ENCODE data around the gene ITGA2. TPM values are rescaled to one million over a fixed set of nuclear protein-coding genes. Genes with fewer than 3 reads are reported as not detected.
"Not testable (repeated sequence)": the region's sequence is repeated elsewhere in the genome, so short reads cannot be mapped to it uniquely, and the experiment has no call there.

ITGA2 gene
- total RNA-seq, 1 donor from 2014 or later = 3.1 TPM

DNA sequence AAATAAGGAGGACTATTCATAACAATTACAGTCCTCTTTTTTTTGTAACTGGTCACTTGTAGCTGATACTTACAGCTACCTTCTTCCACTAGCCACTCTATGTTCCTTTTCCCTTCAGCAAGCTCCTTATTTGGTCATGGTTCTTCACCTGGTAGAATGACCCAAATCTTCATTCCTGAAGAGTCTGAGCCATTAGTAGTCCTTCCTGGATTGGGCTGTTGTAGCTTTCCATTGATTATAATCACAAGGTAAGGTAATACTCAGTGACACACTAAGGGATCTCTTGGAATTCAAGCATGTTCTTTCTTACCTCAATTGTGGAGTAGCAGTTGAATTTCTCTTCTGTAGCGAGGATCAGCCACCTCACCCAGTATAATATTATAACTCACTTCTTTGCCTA is 25.5 kb upstream of the ITGA2 start:
- Mint-ChIP-seq H3K4me3 (no peak overlapping the region), H3K27me3 (ENCODE audit: insufficient read depth) (peaks cover 15% of the 10 kb centered on the region), H3K36me3 (ENCODE audit: low read depth) (no peaks in the 10 kb centered on the region), H3K27ac (no peak overlapping the region), H3K9me3 (peaks cover 12% of the 10 kb centered on the region), H3K4me1 (ENCODE audit: low read depth) (no peaks in the 10 kb centered on the region)
- intact Hi-C loops (cut with micrococcal nuclease) = no loop called here
- DNase-seq (ENCODE audit: low spot score) = no peak

DNA sequence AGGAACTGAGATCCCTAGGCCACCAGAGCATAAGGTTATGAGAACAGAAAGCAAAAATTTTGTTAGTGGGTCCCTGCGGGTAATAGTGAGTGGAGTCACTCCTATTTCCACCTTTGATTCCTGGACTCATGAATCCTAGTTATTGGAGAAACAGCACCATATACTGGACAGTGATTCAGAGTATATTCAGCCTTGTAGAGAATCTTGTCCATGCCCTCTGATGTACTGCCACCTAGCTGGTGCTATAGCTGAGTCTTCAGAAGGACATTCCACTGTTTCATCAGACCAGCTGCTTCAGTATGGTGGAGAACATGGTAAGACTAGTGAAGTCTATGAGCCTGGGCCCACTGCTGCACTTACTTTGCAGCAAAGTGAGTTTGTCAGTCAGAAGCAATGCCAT is 25.0 kb upstream of the ITGA2 start:
- H3K27me3 Mint-ChIP-seq (ENCODE audit: insufficient read depth) = peaks cover 13% of the 10 kb centered on the region
- no peak overlapping the region for H3K27ac Mint-ChIP-seq
- H3K4me1 Mint-ChIP-seq (ENCODE audit: low read depth) = no peaks in the 10 kb centered on the region
- peaks cover 17% of the 10 kb centered on the region for H3K9me3 Mint-ChIP-seq
- DNase-seq (ENCODE audit: low spot score) = no peak
- no peak overlapping the region for H3K4me3 Mint-ChIP-seq
- intact Hi-C loops (cut with micrococcal nuclease) = no loop called here
- no peaks in the 10 kb centered on the region for H3K36me3 Mint-ChIP-seq (ENCODE audit: low read depth)

- H3K9me3 Mint-ChIP-seq; DNase-seq (ENCODE audit: low spot score); H3K4me3 Mint-ChIP-seq; intact Hi-C loops (cut with micrococcal nuclease); H3K36me3 Mint-ChIP-seq (ENCODE audit: low read depth); H3K4me1 Mint-ChIP-seq (ENCODE audit: low read depth); H3K27ac Mint-ChIP-seq: not testable (repeated sequence)
- peaks cover 12% of the 10 kb centered on the region for H3K27me3 Mint-ChIP-seq (ENCODE audit: insufficient read depth)
Observed at GRCh38 chr5:52976157-52976556, 13.0 kb upstream of the ITGA2 start.

DNA sequence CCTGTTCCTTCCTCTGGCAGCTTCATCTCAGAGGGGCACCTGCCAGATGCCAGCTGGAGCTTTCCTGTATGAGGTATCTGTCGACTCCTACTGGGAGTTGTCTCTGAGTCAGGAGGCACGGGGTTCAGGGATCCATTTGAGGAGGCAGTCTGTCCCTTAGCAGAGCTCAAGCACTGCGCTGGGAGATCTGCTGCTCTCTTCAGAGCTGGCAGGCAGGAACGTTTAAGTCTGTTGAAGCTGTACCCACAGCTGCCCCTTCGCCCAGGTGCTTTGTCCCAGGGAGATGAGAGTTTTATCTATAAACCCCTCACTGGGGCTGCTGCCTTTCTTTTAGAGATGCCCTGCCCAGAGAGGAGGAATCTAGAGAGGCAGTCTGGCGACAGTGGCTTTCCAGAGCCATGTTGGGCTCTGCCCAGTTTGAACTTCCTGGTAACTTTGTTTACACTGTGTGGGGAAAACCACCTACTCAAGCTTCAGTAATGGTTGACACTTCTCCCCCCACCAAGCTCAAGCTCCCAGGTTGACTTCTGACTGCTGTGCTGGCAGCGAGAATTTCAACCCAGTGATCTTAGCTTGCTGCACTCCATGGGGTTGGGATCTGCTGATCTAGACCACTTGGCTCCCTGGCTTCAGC is 11.8 kb upstream of the ITGA2 start:
- H3K27me3 Mint-ChIP-seq (ENCODE audit: insufficient read depth) = peaks cover 13% of the 10 kb centered on the region
- H3K4me3 Mint-ChIP-seq = no peak overlapping the region
- no peaks in the 10 kb centered on the region for H3K4me1 Mint-ChIP-seq (ENCODE audit: low read depth)
- no peak for DNase-seq (ENCODE audit: low spot score)
- no peaks in the 10 kb centered on the region for H3K9me3 Mint-ChIP-seq
- no peak overlapping the region for H3K27ac Mint-ChIP-seq
- no peaks in the 10 kb centered on the region for H3K36me3 Mint-ChIP-seq (ENCODE audit: low read depth)
- intact Hi-C loops (cut with micrococcal nuclease) = no loop called here

- no peak for DNase-seq (ENCODE audit: low spot score)
- intact Hi-C loops (cut with micrococcal nuclease) = no loop called here
- Mint-ChIP-seq H3K27me3 (ENCODE audit: insufficient read depth) (peaks cover 16% of the 10 kb centered on the region), H3K36me3 (ENCODE audit: low read depth) (no peaks in the 10 kb centered on the region), H3K4me3 (no peak overlapping the region), H3K4me1 (ENCODE audit: low read depth) (peaks cover 11% of the 10 kb centered on the region), H3K27ac (no peak overlapping the region), H3K9me3 (no peaks in the 10 kb centered on the region)
Observed at GRCh38 chr5:52981507-52981906, 7.6 kb upstream of the ITGA2 start.

GRCh38 chr5:52983731-52984636 is 5.2 kb upstream of the ITGA2 start:
- H3K4me3 Mint-ChIP-seq = no peak overlapping the region
- no peaks in the 10 kb centered on the region for H3K9me3 Mint-ChIP-seq
- no peak overlapping the region for H3K27ac Mint-ChIP-seq
- no peak for DNase-seq (ENCODE audit: low spot score)
- peaks cover 16% of the 10 kb centered on the region for H3K27me3 Mint-ChIP-seq (ENCODE audit: insufficient read depth)
- H3K36me3 Mint-ChIP-seq (ENCODE audit: low read depth) = no peaks in the 10 kb centered on the region
- intact Hi-C loops (cut with micrococcal nuclease) = loop anchor here (1.0 kb wide), 1 partner anchor 7 kb away; no protein-coding TSS in a partner anchor
- H3K4me1 Mint-ChIP-seq (ENCODE audit: low read depth) = peaks cover 28% of the 10 kb centered on the region

- Mint-ChIP-seq H3K4me3 (no peak overlapping the region), H3K4me1 (ENCODE audit: low read depth) (peaks cover 33% of the 10 kb centered on the region), H3K27me3 (ENCODE audit: insufficient read depth) (peaks cover 14% of the 10 kb centered on the region), H3K36me3 (ENCODE audit: low read depth) (peaks cover 2% of the 10 kb centered on the region), H3K9me3 (no peaks in the 10 kb centered on the region), H3K27ac (no peak overlapping the region)
- intact Hi-C loops (cut with micrococcal nuclease) = loop anchor here (5.0 kb wide), 1 partner anchor 183 kb away; no protein-coding TSS in a partner anchor
- no peak for DNase-seq (ENCODE audit: low spot score)
Observed at GRCh38 chr5:52985306-52985705, 3.8 kb upstream of the ITGA2 start.

DNA sequence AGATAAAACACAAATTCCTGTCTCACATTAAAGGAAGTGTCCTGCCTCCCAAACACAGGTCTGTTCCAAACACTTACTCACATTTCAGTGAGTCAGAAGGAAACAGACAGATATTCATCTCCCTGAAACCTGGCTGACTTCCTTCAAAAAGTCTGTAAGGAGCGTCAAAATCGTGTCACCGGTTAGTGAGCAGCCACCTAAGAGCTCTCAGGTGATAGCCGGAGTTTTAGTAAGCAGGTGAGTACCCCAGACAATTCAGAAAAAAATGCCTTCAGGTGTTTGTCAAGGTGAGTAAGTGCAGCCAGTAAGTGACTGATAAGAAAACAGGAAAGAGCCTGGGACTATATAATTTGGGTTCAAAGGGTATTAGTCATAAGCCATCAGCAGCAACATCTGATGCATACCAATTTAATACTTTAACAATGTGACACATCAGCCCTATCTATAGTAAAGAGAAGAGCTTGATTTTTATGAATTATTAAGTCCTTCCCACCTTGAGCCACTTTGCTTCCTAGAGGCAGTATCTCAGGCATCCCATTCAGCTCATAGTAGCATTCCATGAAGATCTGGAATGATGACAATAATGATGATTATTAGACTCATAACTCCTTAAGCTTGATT is 1.3 kb upstream of the ITGA2 start:
- Mint-ChIP-seq H3K9me3 (no peaks in the 10 kb centered on the region), H3K4me1 (ENCODE audit: low read depth) (peaks cover 45% of the 10 kb centered on the region), H3K4me3 (peak overlapping the region; percentile 85), H3K27me3 (ENCODE audit: insufficient read depth) (peaks cover 9% of the 10 kb centered on the region), H3K36me3 (ENCODE audit: low read depth) (peaks cover 10% of the 10 kb centered on the region), H3K27ac (no peak overlapping the region)
- no peak for DNase-seq (ENCODE audit: low spot score)
- intact Hi-C loops (cut with micrococcal nuclease) = loop anchor here (1.0 to 5.0 kb wide), 3 partner anchors 53 to 186 kb away; no protein-coding TSS in a partner anchor

DNA sequence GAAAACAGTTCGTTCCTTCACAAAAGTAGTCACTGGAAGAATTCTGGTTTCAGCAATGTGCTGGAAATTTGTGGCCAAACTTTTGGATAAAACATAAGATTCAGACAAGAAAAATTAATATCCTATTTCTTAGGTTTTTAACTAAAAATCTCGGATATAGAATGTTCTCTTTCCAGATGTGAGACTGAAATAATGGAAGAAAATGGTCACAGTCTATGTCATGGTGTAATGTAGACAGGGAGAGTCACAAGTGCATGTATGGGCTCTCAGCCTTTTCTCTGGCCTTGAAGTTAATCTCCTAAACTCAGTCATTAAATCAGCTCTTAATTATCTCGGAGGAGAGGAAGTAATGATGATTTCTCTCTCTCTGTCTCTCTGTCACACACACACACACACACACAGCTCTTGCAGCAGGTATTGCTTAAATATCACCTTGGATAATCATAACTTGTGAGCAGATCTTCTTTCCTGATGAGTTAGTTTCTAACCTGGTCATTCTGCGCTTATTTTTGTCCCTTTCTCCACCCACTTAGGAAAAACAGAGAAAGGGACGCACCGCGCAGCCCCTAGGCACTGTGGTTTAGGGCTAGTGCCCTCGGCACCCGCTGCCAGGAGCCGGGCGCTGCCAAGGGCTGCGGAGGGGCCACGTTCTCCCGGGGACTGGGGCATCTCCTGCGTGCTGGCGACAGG is 672 bp upstream of the ITGA2 start:
- intact Hi-C loops (cut with micrococcal nuclease) = loop anchor here (1.0 to 5.0 kb wide), 6 partner anchors 11 to 186 kb away; no protein-coding TSS in a partner anchor
- no peaks in the 10 kb centered on the region for H3K9me3 Mint-ChIP-seq
- peak overlapping the region; percentile 82 for H3K27ac Mint-ChIP-seq
- peaks cover 42% of the 10 kb centered on the region for H3K4me1 Mint-ChIP-seq (ENCODE audit: low read depth)
- peak overlapping the region; percentile 85 for H3K4me3 Mint-ChIP-seq
- DNase-seq (ENCODE audit: low spot score) = no peak
- H3K27me3 Mint-ChIP-seq (ENCODE audit: insufficient read depth) = peaks cover 2% of the 10 kb centered on the region
- peaks cover 13% of the 10 kb centered on the region for H3K36me3 Mint-ChIP-seq (ENCODE audit: low read depth)

DNA sequence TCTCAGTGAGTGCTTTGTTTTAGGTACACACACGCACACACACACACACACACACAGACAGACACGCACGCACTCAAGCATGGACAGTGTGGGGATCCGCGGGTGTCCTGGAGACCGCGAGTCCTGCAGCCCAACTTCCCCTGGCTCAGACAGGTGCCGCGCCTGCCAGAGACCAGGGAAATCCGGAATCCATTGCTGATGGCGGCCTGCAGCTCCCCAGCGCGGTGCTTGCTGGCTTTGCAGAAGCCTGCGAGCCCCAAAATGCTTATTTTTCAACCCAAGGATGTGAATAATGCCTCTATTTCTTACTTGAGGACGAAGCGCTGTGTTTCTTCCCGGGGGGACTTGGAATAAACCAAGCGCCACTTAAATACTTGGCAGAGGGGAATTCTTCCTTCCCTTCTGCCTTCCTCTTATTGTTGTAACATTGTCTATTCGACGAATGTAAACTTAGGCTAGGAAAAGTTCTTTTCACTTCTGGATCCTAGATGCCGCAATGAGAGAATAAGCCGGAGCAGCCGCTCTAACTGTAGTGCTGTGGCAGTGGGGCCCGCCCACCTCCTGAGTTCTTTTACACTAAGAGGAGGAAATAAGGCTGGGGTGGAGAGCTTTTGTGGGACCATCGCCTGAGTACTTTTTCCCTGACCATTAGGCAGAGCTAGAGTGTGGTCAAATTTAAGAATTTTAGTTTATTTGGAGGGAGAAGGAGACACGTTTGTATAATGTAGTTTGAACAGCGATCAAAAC is 802 bp downstream of the ITGA2 start:
- H3K27ac Mint-ChIP-seq = peak overlapping the region; percentile 45
- intact Hi-C loops (cut with micrococcal nuclease) = loop anchor here (1.0 to 5.0 kb wide), 7 partner anchors 9 to 188 kb away; no protein-coding TSS in a partner anchor
- H3K36me3 Mint-ChIP-seq (ENCODE audit: low read depth) = peaks cover 16% of the 10 kb centered on the region
- no peaks in the 10 kb centered on the region for H3K9me3 Mint-ChIP-seq
- peak; percentile 21 for DNase-seq (ENCODE audit: low spot score)
- H3K4me3 Mint-ChIP-seq = peak overlapping the region; percentile 83
- peaks cover 2% of the 10 kb centered on the region for H3K27me3 Mint-ChIP-seq (ENCODE audit: insufficient read depth)
- peaks cover 34% of the 10 kb centered on the region for H3K4me1 Mint-ChIP-seq (ENCODE audit: low read depth)

- Mint-ChIP-seq H3K27ac (no peak overlapping the region), H3K9me3 (no peaks in the 10 kb centered on the region), H3K4me3 (peak overlapping the region; percentile 83), H3K36me3 (ENCODE audit: low read depth) (peaks cover 16% of the 10 kb centered on the region), H3K27me3 (ENCODE audit: insufficient read depth) (peaks cover 2% of the 10 kb centered on the region), H3K4me1 (ENCODE audit: low read depth) (peaks cover 34% of the 10 kb centered on the region)
- DNase-seq (ENCODE audit: low spot score) = no peak
- intact Hi-C loops (cut with micrococcal nuclease) = loop anchor here (1.0 kb wide), 3 partner anchors 14 to 106 kb away; no protein-coding TSS in a partner anchor
Observed at GRCh38 chr5:52990528-52990925, 1.4 kb downstream of the ITGA2 start.

- Mint-ChIP-seq H3K4me3 (no peak overlapping the region), H3K36me3 (ENCODE audit: low read depth) (peaks cover 17% of the 10 kb centered on the region), H3K9me3 (no peaks in the 10 kb centered on the region), H3K27ac (no peak overlapping the region), H3K4me1 (ENCODE audit: low read depth) (peaks cover 22% of the 10 kb centered on the region), H3K27me3 (ENCODE audit: insufficient read depth) (peaks cover 2% of the 10 kb centered on the region)
- DNase-seq (ENCODE audit: low spot score) = no peak
- intact Hi-C loops (cut with micrococcal nuclease) = no loop called here
Observed at GRCh38 chr5:52993367-52993766, 4.2 kb downstream of the ITGA2 start.
